ENCODE results near the gene ABHD16A. TPM values are rescaled to one million over a fixed set of nuclear protein-coding genes. Genes with fewer than 3 reads are reported as not detected.

Gene ABHD16A
- total and polyA plus RNA-seq, 2 of the 13 experiments (the other 11 are each of a cell fraction or from before 2014, with no cell fraction given) = 43.5 to 45.4 TPM

- no peak; the same call in 1 of the 2 replicates for TF ChIP-seq HOMEZ (CRISPR knock-in tag; IDR thresholded peaks at IDR 0.05; ENCODE audit: low read depth)
- peak; percentile 84 for TF ChIP-seq TAF15 (IDR thresholded peaks at IDR 0.05; ENCODE audit: low read depth, low read length, poor library complexity, severe bottlenecking)
- TF ChIP-seq ZBTB20 (CRISPR knock-in tag; IDR thresholded peaks at IDR 0.05; ENCODE audit: borderline replicate concordance, low read depth) = peak; percentile 45
- TF ChIP-seq FOXK2 (IDR thresholded peaks at IDR 0.05) = peak; percentile 67
- 0 out of 2 replicates have a peak, but pooled peaks have one; percentile 38 for TF ChIP-seq ATAD3A (CRISPR knock-in tag; IDR thresholded peaks at IDR 0.05)
- TF ChIP-seq RXRB (CRISPR knock-in tag; IDR thresholded peaks at IDR 0.05; ENCODE audit: borderline replicate concordance) = no peak
- TF ChIP-seq SOX5 (CRISPR knock-in tag; IDR thresholded peaks at IDR 0.05; ENCODE audit: borderline replicate concordance) = no peak
- peak; percentile 62; the same call in 1 of the 2 replicates for TF ChIP-seq MXD4 (CRISPR knock-in tag; IDR thresholded peaks at IDR 0.05)
- no peak; the same call in 1 of the 2 replicates for TF ChIP-seq ZNF160 (CRISPR knock-in tag; IDR thresholded peaks at IDR 0.05)
- TF ChIP-seq ZFP91 (CRISPR knock-in tag; IDR thresholded peaks at IDR 0.05; ENCODE audit: borderline replicate concordance) = no peak; the same call in 1 of the 2 replicates
- TF ChIP-seq ZNF10 (CRISPR knock-in tag; IDR thresholded peaks at IDR 0.05; ENCODE audit: borderline replicate concordance, low read depth) = no peak
- TF ChIP-seq ZSCAN12 (CRISPR knock-in tag; IDR thresholded peaks at IDR 0.05) = peak; percentile 85; the same call in 1 of the 2 replicates
- no peak for TF ChIP-seq IKZF1 (IDR thresholded peaks at IDR 0.05)
- peak; percentile 86 for TF ChIP-seq SRY (CRISPR knock-in tag; IDR thresholded peaks at IDR 0.05)
- TF ChIP-seq ZNF549 (CRISPR knock-in tag; IDR thresholded peaks at IDR 0.05) = no peak
- TF ChIP-seq AFF4 (CRISPR knock-in tag; IDR thresholded peaks at IDR 0.05) = no peak; the same call in 1 of the 2 replicates
- peak; percentile 84; the same call in 1 of the 2 replicates for TF ChIP-seq CHCHD3 (CRISPR knock-in tag; IDR thresholded peaks at IDR 0.05)
- no peak for TF ChIP-seq ZNF367 (CRISPR knock-in tag; IDR thresholded peaks at IDR 0.05; ENCODE audit: borderline replicate concordance)
- TF ChIP-seq ARNT2 (CRISPR knock-in tag; IDR thresholded peaks at IDR 0.05; ENCODE audit: low read depth) = peak; percentile 82; the same call in 1 of the 2 replicates
- TF ChIP-seq HNRNPL (IDR thresholded peaks at IDR 0.05; ENCODE audit: low read depth, low read length) = peak; percentile 80; the same call in 1 of the 2 replicates
- peak; percentile 27; the same call in 1 of the 2 replicates for TF ChIP-seq GATAD2A (CRISPR knock-in tag; IDR thresholded peaks at IDR 0.05)
- no peak for TF ChIP-seq ZNF383 (CRISPR knock-in tag; IDR thresholded peaks at IDR 0.05; ENCODE audit: borderline replicate concordance)
- TF ChIP-seq NR2F2 (IDR thresholded peaks at IDR 0.05; ENCODE audit: borderline replicate concordance, low read depth) = peak; percentile 44; the same call in 1 of the 2 replicates
- TF ChIP-seq REPIN1 (CRISPR knock-in tag; IDR thresholded peaks at IDR 0.05; ENCODE audit: borderline replicate concordance, low read depth) = peak; percentile 39
Observed at GRCh38 chr6:31665501-31666336, 37.4 kb downstream of the ABHD16A start, which contains the start of gene CSNK2B (continued).
